ENCODE results near the gene RNPS1.
A peak's percentile ranks its signal among the peaks of the same experiment; 100 is the strongest.

RNPS1 gene

DNA sequence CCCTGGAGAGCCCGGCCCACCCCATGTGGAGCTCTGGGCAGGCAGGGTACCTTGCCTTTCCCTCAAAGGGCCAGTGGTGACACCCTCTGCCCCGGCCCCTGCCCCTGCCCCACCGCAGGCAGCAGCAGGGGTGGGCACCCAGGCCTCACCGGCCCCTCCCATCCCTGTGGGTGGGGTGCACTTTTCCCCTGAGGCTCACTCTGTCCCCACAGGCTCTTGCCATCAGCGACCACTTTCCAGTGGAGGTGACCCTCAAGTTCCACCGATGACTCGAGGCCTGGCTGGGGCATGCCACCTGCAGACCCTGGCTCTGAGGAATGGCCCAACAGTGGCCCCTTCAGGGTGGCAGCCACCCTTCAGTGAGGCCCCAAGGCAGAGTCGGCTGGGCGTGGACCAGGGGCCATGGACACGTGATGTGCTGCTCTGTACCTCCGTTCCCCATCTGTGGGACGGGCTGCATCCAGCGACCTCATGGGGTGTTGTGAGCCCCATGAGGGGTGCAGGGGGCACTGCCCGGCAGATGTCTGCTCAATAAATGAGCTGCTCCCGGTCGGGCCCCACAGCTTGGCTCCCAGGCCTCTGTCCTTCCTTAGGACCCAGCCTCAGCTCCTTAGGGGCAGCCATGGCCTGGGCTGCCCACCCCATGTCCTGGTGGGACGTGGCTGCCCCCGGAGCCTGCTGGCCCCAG is 29.6 kb downstream of the RNPS1 start:
- Histone ChIP-seq H3K27ac (ENCODE audit: poor library complexity, severe bottlenecking) (no peak overlapping the region), H3K36me3 (ENCODE audit: low read depth) (peaks cover 21% of the 10 kb centered on the region), H3K4me1 (ENCODE audit: insufficient read depth, poor library complexity, severe bottlenecking) (no peaks in the 10 kb centered on the region), H3K27me3 (ENCODE audit: insufficient read depth, poor library complexity, severe bottlenecking) (peaks cover 21% of the 10 kb centered on the region), H3K4me3 (ENCODE audit: severe bottlenecking) (no peak overlapping the region), H3K9me3 (ENCODE audit: severe bottlenecking) (no peaks in the 10 kb centered on the region)
- TF ChIP-seq, protein P1, sequence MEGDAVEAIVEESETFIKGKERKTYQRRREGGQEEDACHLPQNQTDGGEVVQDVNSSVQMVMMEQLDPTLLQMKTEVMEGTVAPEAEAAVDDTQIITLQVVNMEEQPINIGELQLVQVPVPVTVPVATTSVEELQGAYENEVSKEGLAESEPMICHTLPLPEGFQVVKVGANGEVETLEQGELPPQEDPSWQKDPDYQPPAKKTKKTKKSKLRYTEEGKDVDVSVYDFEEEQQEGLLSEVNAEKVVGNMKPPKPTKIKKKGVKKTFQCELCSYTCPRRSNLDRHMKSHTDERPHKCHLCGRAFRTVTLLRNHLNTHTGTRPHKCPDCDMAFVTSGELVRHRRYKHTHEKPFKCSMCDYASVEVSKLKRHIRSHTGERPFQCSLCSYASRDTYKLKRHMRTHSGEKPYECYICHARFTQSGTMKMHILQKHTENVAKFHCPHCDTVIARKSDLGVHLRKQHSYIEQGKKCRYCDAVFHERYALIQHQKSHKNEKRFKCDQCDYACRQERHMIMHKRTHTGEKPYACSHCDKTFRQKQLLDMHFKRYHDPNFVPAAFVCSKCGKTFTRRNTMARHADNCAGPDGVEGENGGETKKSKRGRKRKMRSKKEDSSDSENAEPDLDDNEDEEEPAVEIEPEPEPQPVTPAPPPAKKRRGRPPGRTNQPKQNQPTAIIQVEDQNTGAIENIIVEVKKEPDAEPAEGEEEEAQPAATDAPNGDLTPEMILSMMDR (IDR thresholded peaks at IDR 0.05; ENCODE audit: poor library complexity, severe bottlenecking), result no peak
- ATAC-seq (ENCODE audit: low read depth) (no peak), DNase-seq (ENCODE audit: low spot score) (peak; percentile 63)

DNA sequence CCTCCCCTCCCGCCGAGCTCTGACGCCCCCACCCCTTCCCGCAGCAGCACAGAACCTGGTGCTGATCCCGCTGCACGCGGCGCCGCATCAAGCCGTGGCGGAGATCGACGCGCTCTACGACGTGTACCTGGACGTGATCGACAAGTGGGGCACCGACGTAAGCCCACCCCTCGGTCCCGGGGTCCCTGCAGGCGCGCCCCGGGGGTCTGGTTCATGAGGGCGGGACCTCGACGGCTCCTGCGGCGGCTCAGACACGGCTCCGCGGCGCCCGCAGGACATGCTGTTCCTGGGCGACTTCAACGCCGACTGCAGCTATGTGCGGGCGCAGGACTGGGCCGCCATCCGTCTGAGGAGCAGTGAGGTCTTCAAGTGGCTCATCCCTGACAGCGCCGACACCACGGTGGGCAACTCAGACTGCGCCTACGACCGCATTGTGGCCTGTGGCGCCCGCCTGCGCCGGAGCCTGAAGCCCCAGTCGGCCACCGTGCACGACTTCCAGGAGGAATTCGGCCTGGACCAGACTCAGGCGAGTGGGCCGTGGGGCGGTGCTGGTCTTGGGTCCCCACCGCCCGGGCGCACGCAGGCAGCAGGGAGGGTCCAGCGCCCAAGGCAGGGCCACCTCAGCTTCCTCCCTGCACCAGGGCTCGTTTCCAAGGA is 30.3 kb downstream of the RNPS1 start:
- H3K4me1 ChIP-seq (ENCODE audit: insufficient read depth, poor library complexity, severe bottlenecking), result no peaks in the 10 kb centered on the region
- peaks cover 19% of the 10 kb centered on the region for H3K36me3 ChIP-seq (ENCODE audit: low read depth)
- no peak overlapping the region for H3K27ac ChIP-seq (ENCODE audit: poor library complexity, severe bottlenecking)
- ATAC-seq (ENCODE audit: low read depth) (no peak), DNase-seq (ENCODE audit: low spot score) (peak; percentile 66)
- peaks cover 21% of the 10 kb centered on the region for H3K27me3 ChIP-seq (ENCODE audit: insufficient read depth, poor library complexity, severe bottlenecking)
- H3K9me3 ChIP-seq (ENCODE audit: severe bottlenecking), result no peaks in the 10 kb centered on the region
- no peak overlapping the region for H3K4me3 ChIP-seq (ENCODE audit: severe bottlenecking)
- TF ChIP-seq, protein P1 (IDR thresholded peaks at IDR 0.05; ENCODE audit: poor library complexity, severe bottlenecking), result no peak

DNA sequence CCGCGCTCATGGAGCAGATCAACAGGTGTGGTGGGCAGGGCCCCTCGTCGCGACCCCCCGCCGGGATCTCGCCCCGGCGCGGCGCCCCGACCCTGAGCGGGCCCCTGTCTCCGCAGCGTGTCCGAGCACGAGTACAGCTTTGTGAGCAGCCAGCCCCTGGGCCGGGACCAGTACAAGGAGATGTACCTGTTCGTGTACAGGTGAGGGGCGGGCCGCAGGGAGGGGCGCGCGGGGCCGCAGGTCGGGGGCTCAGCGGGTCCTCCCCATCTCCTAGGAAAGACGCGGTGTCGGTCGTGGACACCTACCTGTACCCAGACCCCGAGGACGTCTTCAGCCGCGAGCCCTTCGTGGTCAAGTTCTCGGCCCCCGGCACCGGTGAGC is 30.8 kb downstream of the RNPS1 start:
- no peaks in the 10 kb centered on the region for H3K9me3 ChIP-seq (ENCODE audit: severe bottlenecking)
- no peak for ATAC-seq (ENCODE audit: low read depth)
- H3K27ac ChIP-seq (ENCODE audit: poor library complexity, severe bottlenecking), result no peak overlapping the region
- peaks cover 13% of the 10 kb centered on the region for H3K36me3 ChIP-seq (ENCODE audit: low read depth)
- no peak for DNase-seq (ENCODE audit: low spot score)
- no peak overlapping the region for H3K4me3 ChIP-seq (ENCODE audit: severe bottlenecking)
- no peaks in the 10 kb centered on the region for H3K4me1 ChIP-seq (ENCODE audit: insufficient read depth, poor library complexity, severe bottlenecking)
- TF ChIP-seq, protein P1 (IDR thresholded peaks at IDR 0.05; ENCODE audit: poor library complexity, severe bottlenecking), result no peak
- H3K27me3 ChIP-seq (ENCODE audit: insufficient read depth, poor library complexity, severe bottlenecking), result peaks cover 21% of the 10 kb centered on the region

GRCh38 chr16:2236337-2237101 is 31.4 kb downstream of the RNPS1 start, which contains the start of gene DNASE1L2:
TSS of gene DNASE1L2 (plus strand) at chr16:2236444. CDS start at chr16:2236817, 373 bp downstream.
- no peaks in the 10 kb centered on the region for H3K4me1 ChIP-seq (ENCODE audit: insufficient read depth, poor library complexity, severe bottlenecking)
- TF ChIP-seq, protein P1 (IDR thresholded peaks at IDR 0.05; ENCODE audit: poor library complexity, severe bottlenecking), result no peak
- H3K27ac ChIP-seq (ENCODE audit: poor library complexity, severe bottlenecking), result no peak within 1 kb of the TSS
- peaks cover 21% of the 10 kb centered on the region for H3K27me3 ChIP-seq (ENCODE audit: insufficient read depth, poor library complexity, severe bottlenecking)
- peaks cover 12% of the 10 kb centered on the region for H3K36me3 ChIP-seq (ENCODE audit: low read depth)
- H3K4me3 ChIP-seq (ENCODE audit: severe bottlenecking), result no peak within 1 kb of the TSS
- no peaks in the 10 kb centered on the region for H3K9me3 ChIP-seq (ENCODE audit: severe bottlenecking)
- peak; percentile 70 for ATAC-seq (ENCODE audit: low read depth)
- no peak for DNase-seq (ENCODE audit: low spot score)

Measured in RWPE2 (cell line).